NT2/D1 (cell line): ENCODE measurements around the gene RPE.

Source experiments
- SUZ12 ChIP-seq: IDR thresholded peaks from 2 replicates; pipeline ENCODE4 v1.6.1; 2011; ENCODE audit not compliant: insufficient read length, insufficient read depth; ENCODE audit errors: extremely low read depth
- YY1 ChIP-seq: IDR thresholded peaks from 2 replicates; pipeline ENCODE4 v1.6.1; 2011; ENCODE audit not compliant: insufficient read length, insufficient read depth
- ZNF274 ChIP-seq: IDR thresholded peaks from 2 replicates; pipeline ENCODE4 v1.6.1; 2011; ENCODE audit warnings: mild to moderate bottlenecking, low read depth, low read length

DNA sequence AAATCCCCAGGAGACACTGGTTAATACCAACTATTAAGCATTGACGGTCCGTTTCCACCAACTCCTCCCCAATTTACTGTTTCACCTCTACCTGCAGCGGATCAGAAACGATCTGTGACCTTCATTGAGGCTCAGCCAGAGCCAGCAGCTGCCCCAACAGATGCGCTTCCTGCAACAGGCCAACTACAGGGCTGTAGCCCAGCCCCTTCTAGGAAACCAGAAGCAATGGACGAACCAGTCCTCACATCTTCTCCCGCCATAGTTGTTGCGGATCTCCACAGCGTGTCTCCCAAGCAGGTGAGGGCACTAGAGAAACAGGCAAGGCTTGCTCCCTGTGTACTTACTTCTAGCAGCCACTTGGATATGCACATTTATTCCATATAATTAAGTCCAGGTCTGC lies 8.5 kb upstream of the RPE start:
- no peak for TF ChIP-seq SUZ12
- TF ChIP-seq ZNF274 = no peak
- no peak for TF ChIP-seq YY1
